Osteocyte (in vitro differentiated cells): ENCODE measurements around the gene NBDY. TPM values are rescaled to one million over a fixed set of nuclear protein-coding genes. Genes with fewer than 3 reads are reported as not detected.
A peak's percentile ranks its signal among the peaks of the same experiment; 100 is the strongest.
"Not testable (repeated sequence)": the region's sequence is repeated elsewhere in the genome, so short reads cannot be mapped to it uniquely, and the experiment has no call there.

ENCODE experiments used
- DNase-seq: peaks from one replicate; pipeline ENCODE4 v3.0.0; 2021; ENCODE audit warnings: mixed read lengths; ENCODE audit not compliant: unreplicated experiment; ENCODE audit errors: extremely low spot score
- H3K27ac Mint-ChIP-seq: one replicate; pipeline ENCODE4 v1.8.0; 2021; ENCODE audit warnings: mild to moderate bottlenecking, mixed read lengths; ENCODE audit not compliant: unreplicated experiment
- H3K27me3 Mint-ChIP-seq: one replicate; pipeline ENCODE4 v1.8.0; 2021; ENCODE audit warnings: mixed read lengths; ENCODE audit not compliant: unreplicated experiment
- H3K36me3 Mint-ChIP-seq: one replicate; pipeline ENCODE4 v1.8.0; 2021; ENCODE audit warnings: mixed read lengths; ENCODE audit not compliant: unreplicated experiment
- H3K4me1 Mint-ChIP-seq: one replicate; pipeline ENCODE4 v1.8.0; 2021; ENCODE audit warnings: mixed read lengths; ENCODE audit not compliant: unreplicated experiment
- H3K4me3 Mint-ChIP-seq: one replicate; pipeline ENCODE4 v1.8.0; 2021; ENCODE audit warnings: mild to moderate bottlenecking, moderate library complexity, mixed read lengths; ENCODE audit not compliant: unreplicated experiment
- H3K9me3 Mint-ChIP-seq: one replicate; pipeline ENCODE4 v1.8.0; 2021; ENCODE audit warnings: mixed read lengths; ENCODE audit not compliant: unreplicated experiment
- total RNA-seq: library from RNA; stranded (reverse); gene quantifications from 2 replicates; pipeline ENCODE4 v1.2.1, GENCODE V29; 2021
- TF ChIP-seq, protein P1 (sequence below): fragments of 200-600 bp; sonication (generic); IDR thresholded peaks from 2 replicates; pipeline ENCODE4 v1.5.0; 2021; ENCODE audit warnings: antibody characterized with exemption, mild to moderate bottlenecking, moderate library complexity

The NBDY gene
- total RNA-seq, 1 donor from 2014 or later = 61.1 TPM

- H3K27me3 Mint-ChIP-seq = no peaks in the 10 kb centered on the region
- H3K36me3 Mint-ChIP-seq = no peaks in the 10 kb centered on the region
- DNase-seq = peak; percentile 81
- TF ChIP-seq, protein P1, sequence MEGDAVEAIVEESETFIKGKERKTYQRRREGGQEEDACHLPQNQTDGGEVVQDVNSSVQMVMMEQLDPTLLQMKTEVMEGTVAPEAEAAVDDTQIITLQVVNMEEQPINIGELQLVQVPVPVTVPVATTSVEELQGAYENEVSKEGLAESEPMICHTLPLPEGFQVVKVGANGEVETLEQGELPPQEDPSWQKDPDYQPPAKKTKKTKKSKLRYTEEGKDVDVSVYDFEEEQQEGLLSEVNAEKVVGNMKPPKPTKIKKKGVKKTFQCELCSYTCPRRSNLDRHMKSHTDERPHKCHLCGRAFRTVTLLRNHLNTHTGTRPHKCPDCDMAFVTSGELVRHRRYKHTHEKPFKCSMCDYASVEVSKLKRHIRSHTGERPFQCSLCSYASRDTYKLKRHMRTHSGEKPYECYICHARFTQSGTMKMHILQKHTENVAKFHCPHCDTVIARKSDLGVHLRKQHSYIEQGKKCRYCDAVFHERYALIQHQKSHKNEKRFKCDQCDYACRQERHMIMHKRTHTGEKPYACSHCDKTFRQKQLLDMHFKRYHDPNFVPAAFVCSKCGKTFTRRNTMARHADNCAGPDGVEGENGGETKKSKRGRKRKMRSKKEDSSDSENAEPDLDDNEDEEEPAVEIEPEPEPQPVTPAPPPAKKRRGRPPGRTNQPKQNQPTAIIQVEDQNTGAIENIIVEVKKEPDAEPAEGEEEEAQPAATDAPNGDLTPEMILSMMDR = peak; percentile 58
- H3K4me3 Mint-ChIP-seq = no peak overlapping the region
- H3K27ac Mint-ChIP-seq = no peak overlapping the region
- H3K9me3 Mint-ChIP-seq = no peaks in the 10 kb centered on the region
- H3K4me1 Mint-ChIP-seq = peaks cover 9% of the 10 kb centered on the region
Observed at GRCh38 chrX:56764153-56764974, 35.3 kb downstream of the NBDY start.

DNA sequence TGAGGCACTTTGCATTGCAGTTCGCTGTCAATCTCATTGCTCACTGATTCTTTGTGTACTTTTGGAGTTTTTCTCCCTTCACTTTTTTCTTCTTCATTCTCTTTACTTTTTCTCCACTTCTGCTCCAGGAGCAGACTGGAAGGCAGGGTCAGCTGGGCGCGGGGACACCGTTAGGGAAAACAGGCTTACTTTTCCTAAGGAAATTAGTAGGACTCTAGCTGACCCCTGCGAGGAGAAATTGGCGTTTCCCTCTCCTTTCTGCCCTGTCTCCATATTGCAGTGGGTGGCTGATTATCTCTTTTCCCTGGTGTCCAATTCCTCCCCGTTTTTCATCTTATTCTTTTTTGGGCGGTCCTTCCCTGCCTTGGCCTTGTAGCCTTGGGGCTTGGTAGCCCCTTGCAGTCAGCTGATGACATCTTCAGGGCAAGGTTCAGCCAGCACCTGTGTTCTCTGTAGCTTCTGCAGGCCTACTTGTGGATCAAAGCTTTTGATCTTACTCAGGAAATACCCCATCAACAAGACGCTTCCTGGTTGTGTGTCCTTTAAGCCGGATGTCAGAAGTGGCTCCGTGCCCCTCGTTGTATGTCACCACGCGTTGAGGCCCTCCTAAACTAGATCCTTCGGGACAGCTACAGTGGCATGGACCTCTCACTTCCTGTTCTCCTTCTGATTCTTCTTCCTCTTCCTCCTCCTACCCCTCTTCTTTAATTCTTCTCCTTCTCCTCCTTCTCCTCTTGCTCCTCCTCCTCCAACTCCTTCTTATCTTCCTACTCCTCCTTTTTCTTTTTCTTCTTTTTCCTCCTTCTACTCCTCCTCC is 36.1 kb downstream of the NBDY start:
- Mint-ChIP-seq H3K27me3 (no peaks in the 10 kb centered on the region), H3K4me1 (peaks cover 9% of the 10 kb centered on the region), H3K27ac (peak overlapping the region; percentile 27), H3K4me3 (no peak overlapping the region), H3K9me3 (no peaks in the 10 kb centered on the region), H3K36me3 (no peaks in the 10 kb centered on the region)
- TF ChIP-seq, protein P1 = no peak
- DNase-seq = no peak

- TF ChIP-seq, protein P1 = no peak
- Mint-ChIP-seq H3K27me3 (no peaks in the 10 kb centered on the region), H3K36me3 (no peaks in the 10 kb centered on the region), H3K4me1 (peaks cover 9% of the 10 kb centered on the region), H3K4me3 (no peak overlapping the region), H3K9me3 (no peaks in the 10 kb centered on the region), H3K27ac (peak overlapping the region; percentile 34)
- DNase-seq = no peak
Observed at GRCh38 chrX:56765811-56766553, 36.9 kb downstream of the NBDY start.

- peak; percentile 42 for DNase-seq
- TF ChIP-seq, protein P1 = no peak
- H3K4me1 Mint-ChIP-seq = peaks cover 9% of the 10 kb centered on the region
- H3K27ac Mint-ChIP-seq = no peak overlapping the region
- H3K27me3 Mint-ChIP-seq = no peaks in the 10 kb centered on the region
- H3K4me3 Mint-ChIP-seq = no peak overlapping the region
- H3K36me3 Mint-ChIP-seq = no peaks in the 10 kb centered on the region
- no peaks in the 10 kb centered on the region for H3K9me3 Mint-ChIP-seq
Observed at GRCh38 chrX:56766554-56767347, 37.7 kb downstream of the NBDY start.

DNA sequence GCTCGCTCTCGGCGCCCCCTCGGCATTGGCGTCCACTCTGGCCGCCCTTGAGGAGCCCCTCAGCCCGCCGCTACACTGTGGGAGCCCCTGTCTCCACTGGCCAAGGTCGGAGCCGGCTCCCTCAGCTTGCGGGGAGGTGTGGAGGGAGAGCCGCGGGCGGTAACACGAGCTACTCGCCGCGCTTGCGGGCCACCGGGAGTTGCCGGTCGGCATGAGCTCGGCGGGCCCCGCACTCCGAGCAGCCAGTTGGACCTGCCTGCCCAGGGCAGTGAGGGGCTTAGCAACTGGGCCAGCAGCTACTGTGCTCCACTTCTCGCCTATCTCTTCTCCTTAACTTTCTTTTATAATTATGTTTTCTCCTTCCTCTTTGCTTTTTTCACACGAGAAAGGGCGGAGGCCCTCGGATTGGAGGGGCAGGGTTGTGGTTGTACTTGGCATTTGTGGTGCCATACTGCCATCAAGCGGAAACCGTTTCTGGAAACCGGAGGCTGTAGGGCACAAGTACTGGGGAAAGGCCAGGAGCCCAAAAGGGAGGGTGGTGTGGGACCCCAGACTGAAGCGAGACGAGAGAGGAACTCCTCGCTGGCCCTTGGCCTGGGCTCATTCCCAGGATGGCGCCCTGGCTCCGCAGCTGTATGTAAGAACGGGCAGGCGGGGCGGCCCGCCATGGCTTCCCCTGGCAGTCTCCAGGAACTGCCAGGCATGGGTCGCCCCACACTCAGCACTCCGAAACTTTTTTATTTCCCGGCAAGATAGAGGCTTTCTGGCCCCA is 38.5 kb downstream of the NBDY start:
- not testable (repeated sequence) for H3K36me3 Mint-ChIP-seq, H3K27ac Mint-ChIP-seq, H3K4me3 Mint-ChIP-seq, H3K9me3 Mint-ChIP-seq, H3K4me1 Mint-ChIP-seq, H3K27me3 Mint-ChIP-seq
- DNase-seq = peak; percentile 82

DNA sequence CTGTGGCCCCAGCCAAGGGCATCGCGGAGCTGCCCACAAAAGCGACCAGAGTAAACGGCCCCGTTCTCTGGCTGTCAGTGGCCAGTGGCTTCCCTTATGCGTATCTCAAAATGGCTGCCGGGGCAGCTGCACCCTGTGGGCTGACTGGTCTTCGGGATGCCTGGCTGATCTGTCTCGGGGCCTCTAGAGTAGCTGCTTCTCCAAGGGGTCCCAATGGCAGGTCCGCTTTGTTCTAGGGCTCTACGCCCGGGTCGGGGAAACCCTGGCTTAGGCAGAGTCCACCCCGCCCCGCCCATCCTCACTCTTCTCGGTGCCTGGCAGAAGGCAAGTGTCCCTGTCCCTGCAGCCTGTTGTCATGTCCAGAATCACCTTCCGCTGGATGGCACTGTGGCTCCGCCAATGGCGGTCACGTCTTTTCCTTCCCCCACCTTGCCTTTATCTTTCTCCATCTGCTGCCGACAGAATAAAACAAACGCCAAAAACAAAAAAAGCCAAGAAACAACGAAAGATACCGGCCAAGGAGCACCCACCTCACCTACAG is 39.1 kb downstream of the NBDY start:
- not testable (repeated sequence) for H3K27ac Mint-ChIP-seq, H3K4me1 Mint-ChIP-seq, H3K36me3 Mint-ChIP-seq, H3K4me3 Mint-ChIP-seq, DNase-seq, H3K27me3 Mint-ChIP-seq, H3K9me3 Mint-ChIP-seq
